H54 (cell line): ENCODE results near the gene SH3RF3.

Experiments used
- DNase-seq: peaks from one replicate; pipeline ENCODE4 v3.0.0; 2011; ENCODE audit warnings: low spot score, mixed read lengths; ENCODE audit not compliant: insufficient read length
- FAIRE-seq: peaks from 3 replicates; lab custom pipeline; 2011; peaks lifted over from hg19 to GRCh38; lab: Jason Lieb, UNC
- POLR2A ChIP-seq: IDR thresholded peaks from 2 replicates; pipeline ENCODE4 v1.6.1; 2011; ENCODE audit warnings: low read depth, mild to moderate bottlenecking, low read length

SH3RF3 gene

DNA sequence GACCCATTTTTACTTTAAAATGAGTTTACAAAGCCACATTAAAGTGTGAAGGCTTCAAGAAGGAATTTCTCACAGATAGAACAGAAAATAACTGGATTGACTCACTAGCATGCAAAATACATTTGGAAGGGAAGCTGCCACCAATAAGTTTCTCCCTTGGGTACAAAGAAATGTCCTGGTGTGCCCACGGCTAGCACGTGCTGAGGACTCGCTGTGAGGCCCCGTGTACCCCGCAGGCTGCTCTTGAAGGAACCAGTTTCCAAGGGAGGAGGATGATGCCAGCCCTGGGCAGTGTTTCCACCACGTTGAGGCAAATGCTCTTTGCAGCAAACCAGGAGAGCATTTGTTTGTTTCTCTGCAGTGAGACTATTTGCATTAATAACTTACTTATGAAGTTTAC is 207.3 kb downstream of the SH3RF3 start:
- DNase-seq (no peak), FAIRE-seq (no peak)
- no peak for TF ChIP-seq POLR2A

DNA sequence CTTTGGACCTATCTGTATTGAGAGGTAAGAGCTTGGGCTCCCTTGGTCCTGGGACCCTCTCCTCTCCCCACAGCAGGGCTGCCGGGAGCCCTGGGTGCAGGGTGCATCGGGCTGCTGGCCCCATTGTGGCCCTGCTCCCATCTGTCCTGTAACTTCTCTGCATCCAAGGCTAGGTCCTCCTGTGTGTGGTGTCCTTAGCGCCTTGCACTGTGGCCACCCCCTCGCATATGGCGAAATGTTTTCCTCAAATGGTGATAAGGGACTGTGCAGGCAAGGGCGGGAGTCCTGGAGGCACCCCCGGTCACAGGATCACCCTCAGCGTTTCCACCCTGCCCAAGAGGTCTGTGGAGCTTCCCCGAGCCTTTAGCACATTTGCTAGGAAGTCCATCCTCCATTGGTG is 208.2 kb downstream of the SH3RF3 start:
- no peak for FAIRE-seq

DNA sequence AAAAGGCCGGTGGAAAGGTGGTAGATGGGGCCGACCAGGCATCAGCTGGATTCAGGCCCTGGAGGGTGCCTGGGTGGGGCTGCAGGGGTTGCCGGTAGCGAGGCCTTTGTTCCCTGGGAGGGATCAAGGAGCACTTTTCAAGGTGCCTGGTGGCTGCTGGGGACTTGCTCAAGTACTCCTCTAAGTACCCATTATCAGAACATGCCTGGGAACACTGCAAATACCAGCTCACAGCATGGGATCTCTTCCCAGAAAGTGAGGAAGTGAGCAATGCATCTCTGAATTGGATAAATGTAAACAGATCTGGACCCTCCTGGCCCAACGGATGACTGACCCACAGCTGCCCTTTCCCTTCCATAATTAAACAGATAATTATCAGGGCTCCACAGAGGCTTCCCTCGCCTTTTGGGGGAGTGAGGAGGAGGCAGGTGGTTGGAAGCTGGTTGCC is 210.5 kb downstream of the SH3RF3 start:
- FAIRE-seq (peak; percentile 48), DNase-seq (no peak)
- no peak for TF ChIP-seq POLR2A

More for the DNA sequence above, 208.2 kb downstream of the SH3RF3 start:
- no peak for DNase-seq
- TF ChIP-seq POLR2A: no peak

DNA sequence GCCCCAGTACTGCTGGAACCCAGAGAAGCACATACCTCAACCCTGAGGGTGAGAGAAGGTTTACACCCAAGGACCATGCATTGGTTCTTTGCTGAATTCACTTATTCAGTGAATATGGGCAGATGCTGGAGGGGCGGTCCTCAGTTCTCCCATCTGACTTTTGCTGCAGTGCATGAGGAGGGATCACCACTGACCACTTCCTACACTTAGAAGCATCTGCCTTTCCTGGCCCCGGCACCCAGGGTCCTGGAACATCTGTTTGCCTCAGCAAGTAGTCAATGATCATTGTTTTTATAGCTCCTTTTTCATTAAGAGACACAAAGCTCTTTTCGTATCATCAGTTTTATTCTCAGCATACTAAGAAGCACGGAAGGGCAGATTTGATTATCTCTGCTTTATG is 211.4 kb downstream of the SH3RF3 start:
- DNase-seq: no peak
- FAIRE-seq: no peak
- TF ChIP-seq POLR2A: no peak

DNA sequence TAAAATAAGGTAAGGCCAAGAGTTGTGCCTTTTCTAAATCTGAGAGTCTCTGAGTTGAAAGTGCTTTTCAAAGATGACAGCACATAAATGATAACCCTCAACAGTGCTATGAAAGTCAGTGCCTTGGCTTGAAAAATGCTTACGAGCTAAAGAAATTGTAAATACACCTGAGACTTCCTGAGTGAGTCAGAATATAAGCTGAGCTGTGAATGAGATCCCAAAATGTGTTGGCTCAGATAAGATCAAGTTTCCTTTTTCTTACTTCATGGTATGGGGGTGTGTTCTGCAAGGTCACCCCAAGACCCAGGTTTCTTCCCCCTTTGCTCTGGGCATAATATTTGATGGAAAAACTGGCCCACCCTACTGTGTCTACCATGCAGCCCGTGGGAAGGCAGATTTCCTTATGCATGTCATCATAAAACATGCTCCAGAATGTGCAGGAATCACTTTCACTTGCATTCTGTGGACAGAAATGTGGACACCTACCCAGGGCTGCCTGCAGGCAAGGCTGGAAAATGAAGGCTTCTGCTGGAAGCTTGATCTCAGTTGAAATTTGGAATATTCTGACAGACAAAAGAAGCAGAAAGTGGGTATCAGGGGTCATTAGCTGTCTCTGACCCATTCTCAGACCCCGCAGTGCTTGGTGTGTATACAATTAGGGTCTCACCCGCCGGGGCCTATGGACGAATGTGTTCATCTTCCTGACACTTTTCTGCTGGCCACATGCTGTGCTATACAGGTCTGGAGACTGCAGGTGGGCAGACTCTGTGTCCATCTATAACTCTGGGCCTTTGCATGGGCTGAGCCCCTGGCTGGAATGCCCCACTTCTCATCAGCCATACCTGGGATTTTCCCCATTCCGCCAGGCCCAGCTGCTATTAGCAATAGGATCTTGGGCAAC is 212.6 kb downstream of the SH3RF3 start:
- FAIRE-seq (no peak), DNase-seq (no peak)
- no peak for TF ChIP-seq POLR2A

DNA sequence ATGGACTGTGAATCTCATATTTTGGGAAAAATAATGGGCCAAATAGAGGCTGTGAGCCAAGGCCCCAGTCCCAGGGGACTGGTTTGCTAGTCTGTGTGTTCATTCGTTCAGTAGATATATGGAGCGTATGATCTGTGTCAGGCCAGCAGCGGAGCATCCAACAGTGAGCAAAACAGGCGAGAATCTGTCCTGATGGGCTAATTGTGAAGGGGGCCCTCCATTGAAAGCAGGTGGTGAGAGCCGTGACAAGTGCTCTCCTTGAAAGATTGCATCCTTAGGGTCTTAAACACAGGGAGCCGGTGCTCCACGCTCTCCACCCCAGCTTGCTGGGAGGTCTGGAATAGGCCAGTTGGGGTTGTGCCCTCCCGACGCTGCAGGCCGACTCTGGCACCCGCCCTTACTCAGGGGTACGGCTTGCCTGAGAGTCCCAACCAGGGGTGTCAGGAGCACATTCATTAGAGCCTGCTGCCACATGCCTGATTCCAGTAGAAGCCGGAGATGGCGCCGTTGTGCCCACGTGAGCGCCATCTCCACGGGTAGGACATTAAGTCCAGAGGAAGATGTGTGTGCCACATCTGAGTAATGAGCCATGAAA is 213.3 kb downstream of the SH3RF3 start:
- DNase-seq: no peak
- TF ChIP-seq POLR2A: no peak
- FAIRE-seq: no peak

DNA sequence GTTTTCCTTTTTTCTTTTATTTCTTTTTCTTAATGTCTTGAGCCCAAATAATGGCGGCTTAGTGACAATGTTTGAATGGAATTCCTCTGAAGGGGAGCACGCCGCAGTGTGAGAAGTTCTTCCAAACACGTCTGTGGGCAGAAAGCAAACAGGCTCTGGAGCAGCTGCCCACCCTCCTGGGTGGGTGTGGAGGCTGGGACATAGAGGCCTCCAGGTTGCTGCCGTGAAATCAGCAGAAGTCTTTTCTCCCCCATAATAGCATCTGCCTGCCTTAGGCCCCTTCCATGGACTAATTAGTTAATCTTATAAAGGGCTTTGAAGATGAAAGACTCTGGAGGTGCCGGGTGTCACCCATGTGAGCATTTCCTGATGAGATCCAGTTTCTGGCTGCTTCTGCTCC is 213.9 kb downstream of the SH3RF3 start:
- TF ChIP-seq POLR2A: no peak
- no peak for DNase-seq
- no peak for FAIRE-seq

DNA sequence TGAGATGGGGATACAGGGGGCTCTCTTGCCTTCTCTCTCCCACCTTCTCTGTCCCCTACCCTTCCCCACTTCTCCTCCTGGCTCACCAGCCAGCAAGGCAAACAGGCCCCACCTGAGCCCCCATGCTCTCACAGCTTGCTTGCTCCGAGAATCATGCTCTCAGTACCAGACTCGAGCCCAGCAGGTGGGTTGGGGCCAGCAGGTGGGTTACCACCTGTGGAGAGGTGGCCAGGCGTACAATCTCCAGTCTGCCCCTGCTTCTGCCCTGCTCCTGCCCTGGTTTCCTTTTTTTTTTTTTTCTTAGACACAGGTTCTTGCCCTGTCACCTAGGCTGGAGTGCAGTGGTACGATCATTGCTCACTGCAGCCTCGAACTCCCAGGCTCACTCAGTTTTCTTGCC is 214.5 kb downstream of the SH3RF3 start:
- TF ChIP-seq POLR2A: no peak
- no peak for DNase-seq
- FAIRE-seq: no peak

DNA sequence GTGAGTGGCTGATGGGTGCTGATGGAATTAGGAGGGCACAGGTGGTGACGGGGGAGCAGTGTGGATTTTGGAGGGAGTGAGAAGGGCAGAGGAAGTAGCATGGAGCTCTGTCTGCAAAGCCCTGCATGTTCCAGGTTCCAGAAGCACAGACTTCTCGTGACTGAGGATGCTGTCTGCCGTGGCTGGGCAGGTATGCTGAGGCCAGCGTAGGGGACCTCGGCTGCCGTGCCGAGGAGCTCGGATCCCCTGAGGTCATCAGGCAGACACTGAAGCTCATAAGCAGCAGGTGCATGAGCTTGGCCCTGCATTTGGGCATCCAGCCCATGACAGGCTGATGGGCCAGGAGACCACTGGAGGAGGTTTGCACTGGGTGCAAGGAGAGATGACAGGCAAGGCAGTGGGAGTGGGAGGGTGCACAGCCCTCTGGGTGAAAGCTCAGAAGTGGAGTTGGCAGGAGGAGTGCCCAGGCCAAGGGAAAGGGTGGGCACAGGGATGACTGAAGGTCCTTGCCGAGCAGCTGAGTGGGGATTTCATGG is 215.3 kb downstream of the SH3RF3 start:
- FAIRE-seq (no peak), DNase-seq (no peak)
- no peak for TF ChIP-seq POLR2A

DNA sequence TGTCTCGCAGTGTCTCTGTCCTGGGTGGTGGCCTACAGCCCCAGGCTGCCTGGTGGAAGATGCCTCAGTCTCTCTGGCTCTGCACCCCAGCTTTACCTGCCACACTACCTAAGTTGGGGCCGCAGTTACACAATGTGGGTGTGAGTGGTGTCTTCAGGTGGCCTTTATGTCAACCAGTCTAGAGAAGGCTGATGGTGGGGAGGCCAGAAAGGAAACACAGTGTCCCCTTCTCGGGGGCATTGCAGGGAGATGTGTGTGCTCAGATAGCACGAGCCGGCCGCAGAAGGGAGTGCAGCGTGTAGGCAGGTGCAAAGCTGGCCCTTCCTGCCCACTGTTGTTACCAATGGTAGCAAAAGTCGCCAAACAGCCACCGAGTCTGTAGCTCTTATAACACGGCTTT is 216.1 kb downstream of the SH3RF3 start:
- no peak for TF ChIP-seq POLR2A
- DNase-seq: no peak
- FAIRE-seq: no peak

DNA sequence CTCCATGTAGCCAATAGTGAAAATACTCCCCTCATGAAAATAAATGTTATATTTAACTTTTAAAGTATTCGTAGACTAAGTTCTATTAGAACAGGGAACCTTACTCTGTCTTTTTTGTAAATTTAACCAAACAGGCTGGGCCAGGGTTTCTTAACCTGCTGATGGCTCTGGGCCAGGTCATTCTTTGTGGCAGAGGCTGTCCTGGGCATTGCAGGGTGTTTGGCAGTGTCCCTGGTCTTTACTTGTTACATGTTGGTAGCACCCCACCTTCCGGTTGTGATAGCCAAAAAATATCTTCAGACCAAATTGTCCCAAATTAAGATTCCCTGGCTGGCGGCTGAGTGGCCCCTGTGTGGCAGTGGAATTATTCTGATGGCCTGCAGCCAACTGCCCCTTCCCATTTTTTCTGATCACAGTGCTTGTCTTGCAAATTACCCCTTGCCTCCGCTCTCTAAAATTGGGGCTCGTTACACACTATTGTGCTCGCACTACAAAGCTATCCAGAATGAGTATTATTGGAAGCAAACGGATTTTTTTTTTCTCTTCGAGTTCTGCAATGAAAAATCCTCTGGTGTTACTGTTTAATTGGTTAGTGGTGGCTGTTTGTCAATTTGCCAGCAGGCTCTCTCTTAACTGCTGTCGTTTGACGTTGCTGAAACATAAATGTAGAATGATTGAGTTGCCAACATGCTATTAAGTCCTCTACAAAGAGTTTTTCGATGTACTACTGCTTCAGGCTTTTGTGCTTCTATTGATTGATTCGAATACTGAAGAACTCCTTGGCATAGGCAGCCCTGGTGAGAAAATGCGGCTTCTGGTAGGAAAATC is 216.9 kb downstream of the SH3RF3 start:
- no peak for DNase-seq
- no peak for TF ChIP-seq POLR2A
- FAIRE-seq: no peak

DNA sequence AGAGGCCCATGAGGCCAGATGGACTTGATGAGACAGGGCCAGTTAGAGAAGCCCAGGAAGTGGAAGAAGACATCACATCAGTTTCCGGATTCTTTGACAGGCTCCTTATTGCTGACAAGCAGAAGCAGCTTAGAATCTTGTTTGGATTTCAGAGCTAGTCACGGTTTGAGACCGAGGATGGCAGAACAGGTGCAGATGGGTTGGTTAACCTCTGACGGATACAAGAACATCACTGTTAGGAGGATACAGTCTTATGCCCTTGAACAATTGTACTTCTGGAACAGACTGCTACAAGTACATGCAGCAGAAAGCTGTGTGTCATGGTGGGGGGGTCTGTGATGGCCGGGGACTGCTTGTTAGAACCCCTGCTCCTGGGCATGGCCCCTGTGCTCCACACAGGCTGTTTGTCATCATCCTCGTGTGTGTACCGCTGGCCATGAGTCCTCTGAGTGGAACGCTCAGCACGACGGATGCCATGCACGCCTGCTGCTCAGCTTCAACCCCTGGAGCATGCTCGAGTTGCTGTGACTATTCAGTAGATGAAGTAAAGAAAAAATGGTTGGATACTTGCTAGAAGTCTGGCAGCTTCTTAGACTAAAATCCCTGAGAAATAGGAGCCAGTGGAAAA is 217.7 kb downstream of the SH3RF3 start:
- DNase-seq (no peak), FAIRE-seq (no peak)
- TF ChIP-seq POLR2A: no peak

DNA sequence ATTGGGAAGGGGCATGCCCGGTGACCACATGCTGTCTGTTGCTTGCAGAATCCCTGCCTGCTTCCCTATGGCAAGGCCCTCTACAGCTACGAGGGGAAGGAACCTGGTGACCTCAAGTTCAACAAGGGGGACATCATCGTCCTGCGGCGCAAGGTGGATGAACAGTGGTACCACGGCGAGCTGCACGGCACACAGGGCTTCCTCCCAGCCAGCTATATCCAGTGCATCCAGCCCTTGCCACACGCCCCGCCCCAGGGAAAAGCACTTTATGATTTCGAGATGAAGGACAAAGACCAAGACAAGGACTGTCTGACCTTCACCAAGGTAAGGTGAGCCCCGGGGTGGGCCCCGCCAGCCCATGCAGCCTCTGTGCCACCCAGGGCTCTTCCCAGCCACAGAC is 218.6 kb downstream of the SH3RF3 start:
- FAIRE-seq (no peak), DNase-seq (no peak)
- TF ChIP-seq POLR2A: no peak
